Muscle layer of duodenum (tissue), 2 donors: ENCODE data around the gene HPSE2.

ENCODE experiments used
- H3K27ac ChIP-seq: one replicate; pipeline ENCODE4 v1.7.0; 2013; ENCODE audit warnings: mild to moderate bottlenecking, low read length
- H3K27me3 ChIP-seq: one replicate; pipeline ENCODE4 v1.7.0; 2013; ENCODE audit warnings: low read depth, mild to moderate bottlenecking, control low read depth, low read length
- H3K36me3 ChIP-seq, 2 donors: one replicate each; pipeline ENCODE4 v1.7.0; 2013; ENCODE audit warnings: low read length in 2 of 2, control low read depth in 1 of 2, mild to moderate bottlenecking in 1 of 2; ENCODE audit not compliant: insufficient read depth in 2 of 2, control insufficient read depth in 1 of 2
- H3K4me1 ChIP-seq, 2 donors: one replicate each; pipeline ENCODE4 v1.7.0; 2013; ENCODE audit warnings: low read length in 2 of 2, mild to moderate bottlenecking in 2 of 2, control low read depth in 1 of 2, moderate library complexity in 1 of 2; ENCODE audit not compliant: insufficient read depth in 2 of 2, control insufficient read depth in 1 of 2
- H3K4me3 ChIP-seq, 2 donors: one replicate each; pipeline ENCODE4 v1.7.0; 2013; ENCODE audit warnings: low read length in 2 of 2, low read depth in 1 of 2, mild to moderate bottlenecking in 1 of 2
- H3K9me3 ChIP-seq, 2 donors: one replicate each; pipeline ENCODE4 v1.7.0; 2013; ENCODE audit warnings: low read length in 2 of 2, control low read depth in 1 of 2, mild to moderate bottlenecking in 1 of 2; ENCODE audit not compliant: control insufficient read depth in 1 of 2
- donor health status: healthy.

Gene HPSE2

GRCh38 chr10:98673171-98673782 lies 562.4 kb downstream of the HPSE2 start:
- H3K27ac ChIP-seq = no peak overlapping the region
- no peak overlapping the region for H3K4me3 ChIP-seq
- H3K27me3 ChIP-seq = no peaks in the 10 kb centered on the region
- H3K4me1 ChIP-seq = no peaks in the 10 kb centered on the region
- no peaks in the 10 kb centered on the region for H3K36me3 ChIP-seq
- H3K9me3 ChIP-seq = no peaks in the 10 kb centered on the region

DNA sequence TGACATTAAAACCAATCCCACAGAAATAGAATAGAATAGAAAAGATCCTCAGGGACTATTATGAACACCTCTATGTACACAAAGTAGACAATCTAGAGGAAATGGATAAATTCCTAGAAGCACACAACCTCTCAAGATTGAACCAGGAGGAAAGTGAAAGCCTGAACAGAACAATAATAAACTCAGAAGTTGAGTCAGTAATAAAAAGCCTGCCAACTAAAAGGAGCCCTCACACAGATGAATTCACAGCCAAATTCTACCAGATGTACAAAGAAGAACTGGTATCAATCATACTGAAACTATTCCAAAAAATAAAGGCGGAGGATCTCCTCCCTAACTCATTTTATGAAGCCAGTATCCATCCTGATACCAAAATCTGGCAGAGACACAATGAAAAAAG lies 568.6 kb downstream of the HPSE2 start:
- no peaks in the 10 kb centered on the region for H3K4me1 ChIP-seq
- no peak overlapping the region for H3K27ac ChIP-seq
- H3K36me3 ChIP-seq = no peaks in the 10 kb centered on the region
- H3K4me3 ChIP-seq = no peak overlapping the region
- peaks cover 7 to 14% of the 10 kb centered on the region in 2 donors for H3K9me3 ChIP-seq
- no peaks in the 10 kb centered on the region for H3K27me3 ChIP-seq

- Histone ChIP-seq H3K4me3 (no peak overlapping the region), H3K36me3 (no peaks in the 10 kb centered on the region), H3K4me1 (no peaks in the 10 kb centered on the region), H3K27ac (no peak overlapping the region), H3K27me3 (no peaks in the 10 kb centered on the region), H3K9me3 (peaks cover 7 to 14% of the 10 kb centered on the region in 2 donors)
These were observed 569.4 kb downstream of the HPSE2 start for GRCh38 chr10:98666276-98666675.

DNA sequence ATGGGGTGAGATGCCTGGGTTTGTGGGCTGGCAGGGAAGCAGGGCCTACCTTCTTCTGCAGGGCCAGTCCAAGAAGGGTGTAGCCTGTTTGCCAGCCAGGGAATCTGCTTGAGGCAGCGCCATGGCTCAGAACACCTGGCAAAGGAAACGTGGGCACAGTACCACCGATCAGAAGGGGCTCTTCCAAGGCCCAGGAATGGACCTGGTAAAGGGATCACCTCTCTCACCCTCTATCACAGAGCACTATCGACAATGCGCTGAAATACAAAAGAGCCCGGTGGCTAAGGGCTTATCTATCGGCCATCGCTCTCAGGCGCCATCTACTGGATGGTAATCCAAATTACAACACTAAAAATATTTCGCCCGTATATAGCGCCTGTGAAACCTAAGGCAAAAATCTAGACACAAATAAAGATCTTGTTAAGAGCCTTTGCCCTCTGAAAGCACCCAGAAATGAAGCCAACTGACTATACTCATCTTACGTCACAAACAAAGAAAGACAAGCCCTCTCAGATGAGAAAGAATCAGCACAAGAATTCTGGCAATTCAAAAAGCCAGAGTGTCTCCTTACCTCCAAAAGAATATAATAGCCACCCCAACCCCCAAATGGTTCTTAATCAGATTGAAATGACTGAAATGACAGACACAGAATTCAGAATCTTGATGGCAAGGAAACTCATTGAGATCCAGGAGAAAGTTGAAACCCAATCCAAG lies 571.2 kb downstream of the HPSE2 start:
- no peaks in the 10 kb centered on the region for H3K27me3 ChIP-seq
- H3K4me1 ChIP-seq = no peaks in the 10 kb centered on the region
- H3K9me3 ChIP-seq = peaks cover 7 to 14% of the 10 kb centered on the region in 2 donors
- no peak overlapping the region for H3K27ac ChIP-seq
- H3K36me3 ChIP-seq = no peaks in the 10 kb centered on the region
- H3K4me3 ChIP-seq = no peak overlapping the region

DNA sequence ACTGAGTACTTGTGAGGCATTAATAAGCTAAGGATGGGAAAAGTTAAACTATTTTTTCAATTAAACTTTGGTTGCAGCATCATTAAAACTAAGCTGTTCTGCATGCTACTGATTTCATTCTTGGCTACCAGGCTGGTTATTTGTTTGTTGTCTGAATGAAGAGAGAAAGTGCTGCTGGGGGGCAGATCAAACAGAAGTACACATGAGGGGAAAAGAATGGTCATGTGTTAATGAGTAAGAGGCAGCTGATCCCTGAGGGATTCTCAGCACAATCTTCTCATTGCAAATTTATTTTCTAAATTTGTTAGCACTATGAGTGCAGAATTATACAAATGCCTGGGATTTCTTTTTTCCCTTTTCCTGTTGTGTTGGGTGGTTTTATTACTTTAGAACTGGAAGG lies 575.7 kb downstream of the HPSE2 start:
- no peaks in the 10 kb centered on the region for H3K27me3 ChIP-seq
- H3K4me1 ChIP-seq = no peaks in the 10 kb centered on the region
- no peak overlapping the region for H3K27ac ChIP-seq
- H3K4me3 ChIP-seq = no peak overlapping the region
- no peaks in the 10 kb centered on the region for H3K36me3 ChIP-seq
- peaks cover 4% of the 10 kb centered on the region in 2 donors for H3K9me3 ChIP-seq

- H3K27ac ChIP-seq = no peak overlapping the region
- H3K9me3 ChIP-seq = no peaks in the 10 kb centered on the region
- H3K36me3 ChIP-seq = no peaks in the 10 kb centered on the region
- no peaks in the 10 kb centered on the region for H3K4me1 ChIP-seq
- no peak overlapping the region for H3K4me3 ChIP-seq
- H3K27me3 ChIP-seq = no peaks in the 10 kb centered on the region
These were observed 580.2 kb downstream of the HPSE2 start for GRCh38 chr10:98655492-98655891.

DNA sequence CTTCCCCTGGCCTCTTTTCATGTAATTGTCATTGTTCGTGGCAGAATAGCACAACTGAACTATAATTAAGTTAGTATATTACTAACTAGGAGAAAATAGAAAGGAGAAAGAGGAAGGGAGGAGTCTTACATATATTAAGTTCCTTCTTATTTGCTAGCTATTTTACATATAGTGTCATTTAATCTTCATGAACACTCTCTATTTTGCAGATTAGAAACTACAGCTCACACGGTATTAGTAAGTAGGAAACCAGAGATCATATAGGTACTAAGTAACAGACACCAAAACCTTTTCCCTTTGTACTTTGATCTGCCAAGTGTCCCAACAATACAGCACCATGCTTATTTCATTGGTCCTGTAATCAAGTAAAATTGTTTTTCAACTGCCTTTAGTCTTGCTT lies 586.5 kb downstream of the HPSE2 start:
- H3K4me1 ChIP-seq = no peaks in the 10 kb centered on the region
- H3K27me3 ChIP-seq = no peaks in the 10 kb centered on the region
- no peak overlapping the region for H3K4me3 ChIP-seq
- no peak overlapping the region for H3K27ac ChIP-seq
- H3K9me3 ChIP-seq = no peaks in the 10 kb centered on the region
- H3K36me3 ChIP-seq = no peaks in the 10 kb centered on the region

DNA sequence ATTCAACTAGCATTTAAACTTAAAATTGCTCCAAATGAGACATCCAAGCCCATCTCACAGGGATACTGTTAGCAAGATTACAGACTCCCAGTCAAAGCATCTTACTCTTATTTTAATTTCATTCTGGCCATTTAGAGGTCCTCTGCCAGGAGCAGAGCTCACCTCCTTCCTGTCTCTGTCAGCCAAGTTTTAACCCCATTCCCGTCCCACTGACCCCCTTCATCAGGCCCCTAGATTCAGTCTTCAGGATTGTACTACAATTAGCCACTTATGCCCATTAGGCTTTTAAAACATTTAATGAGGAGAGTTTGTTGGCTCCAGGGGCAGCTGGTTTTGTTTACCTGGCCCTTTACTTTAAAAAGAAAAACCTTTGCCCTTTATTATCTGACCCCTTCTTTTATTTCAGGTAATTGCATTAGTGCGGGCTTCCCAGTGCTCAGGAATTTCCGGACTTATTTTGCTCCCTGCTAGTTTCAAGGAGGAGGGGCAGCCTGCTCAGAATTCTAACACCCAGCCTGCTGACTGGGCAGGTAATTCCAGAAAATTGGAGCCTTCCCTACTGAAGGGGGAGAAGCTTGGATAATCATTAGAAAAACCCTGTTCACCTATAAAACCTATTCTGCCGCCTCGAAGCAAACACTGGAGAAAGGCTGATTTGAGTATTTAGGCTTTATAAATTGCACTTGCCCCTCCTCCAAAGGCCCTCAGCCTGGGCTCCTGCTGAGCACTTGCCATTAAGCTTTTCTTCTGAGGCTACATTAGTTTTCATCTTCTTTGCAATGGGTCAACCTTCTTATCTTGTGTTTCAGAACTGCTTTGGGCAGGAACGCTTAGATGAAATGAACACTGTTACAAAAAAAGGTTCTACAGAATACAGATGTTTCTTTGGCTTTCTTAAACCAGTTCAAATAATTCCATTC lies 588.4 kb downstream of the HPSE2 start:
- Histone ChIP-seq H3K4me3 (no peak overlapping the region), H3K9me3 (no peaks in the 10 kb centered on the region), H3K36me3 (no peaks in the 10 kb centered on the region), H3K27me3 (no peaks in the 10 kb centered on the region), H3K4me1 (no peaks in the 10 kb centered on the region), H3K27ac (no peak overlapping the region)

- Histone ChIP-seq H3K4me3 (no peak overlapping the region), H3K4me1 (no peaks in the 10 kb centered on the region), H3K9me3 (no peaks in the 10 kb centered on the region), H3K27me3 (no peaks in the 10 kb centered on the region), H3K36me3 (no peaks in the 10 kb centered on the region), H3K27ac (no peak overlapping the region)
These were observed 591.2 kb downstream of the HPSE2 start for GRCh38 chr10:98644466-98644865.

- no peaks in the 10 kb centered on the region for H3K27me3 ChIP-seq
- no peaks in the 10 kb centered on the region for H3K9me3 ChIP-seq
- H3K36me3 ChIP-seq = no peaks in the 10 kb centered on the region
- no peaks in the 10 kb centered on the region for H3K4me1 ChIP-seq
- no peak overlapping the region for H3K27ac ChIP-seq
- H3K4me3 ChIP-seq = no peak overlapping the region
These were observed 593.4 kb downstream of the HPSE2 start for GRCh38 chr10:98642281-98642680.

GRCh38 chr10:98638920-98639319 lies 596.7 kb downstream of the HPSE2 start:
- H3K27ac ChIP-seq = no peak overlapping the region
- H3K4me3 ChIP-seq = no peak overlapping the region
- H3K27me3 ChIP-seq = no peaks in the 10 kb centered on the region
- no peaks in the 10 kb centered on the region for H3K36me3 ChIP-seq
- no peaks in the 10 kb centered on the region for H3K9me3 ChIP-seq
- H3K4me1 ChIP-seq = no peaks in the 10 kb centered on the region
